Colonic mucosa (tissue), 4 donors: Measurements from ENCODE around the gene SCNM1. TPM values are rescaled to one million over a fixed set of nuclear protein-coding genes. Genes with fewer than 3 reads are reported as not detected.
A peak's percentile ranks its signal among the peaks of the same experiment; 100 is the strongest.
"Not testable (repeated sequence)": the region's sequence is repeated elsewhere in the genome, so short reads cannot be mapped to it uniquely, and the experiment has no call there.

Source experiments
- DNase-seq: peaks from one replicate; pipeline ENCODE4 v3.0.0-alpha.2; 2020
- H3K27ac ChIP-seq: fragments of 200-600 bp; one replicate; pipeline ENCODE4 v1.8.0; 2021
- H3K27me3 ChIP-seq: fragments of 200-600 bp; one replicate; pipeline ENCODE4 v1.8.0; 2021
- H3K36me3 ChIP-seq: fragments of 200-600 bp; one replicate; pipeline ENCODE4 v1.8.0; 2021
- H3K4me1 ChIP-seq: fragments of 200-600 bp; one replicate; pipeline ENCODE4 v1.8.0; 2021; ENCODE audit warnings: mild to moderate bottlenecking
- H3K4me3 ChIP-seq: fragments of 200-600 bp; one replicate; pipeline ENCODE4 v1.8.0; 2021
- H3K9ac ChIP-seq, 2 donors: one replicate each; pipeline ENCODE4 v1.7.0; 2013; ENCODE audit warnings: control low read depth in 2 of 2, low read depth in 2 of 2, low read length in 2 of 2
- H3K9me3 ChIP-seq: fragments of 200-600 bp; one replicate; pipeline ENCODE4 v1.8.0; 2021
- CTCF ChIP-seq: fragments of 200-600 bp; IDR thresholded peaks from one replicate; pipeline ENCODE4 v1.8.0; 2022; ENCODE audit warnings: antibody characterized with exemption, mild to moderate bottlenecking
- intact Hi-C: fragments of 100-400 bp; cut with DNase I; formaldehyde crosslinking; loops from one replicate; pipeline ENCODE4 v1.14.1; 2022
- total RNA-seq, 2 donors: library from RNA; stranded (reverse); fragmentation: NEBNext Ultra II Directional in 1 of 2; extraction: Animal tissue kit (Norgen Biotek cat#: 25700) in 1 of 2; gene quantifications; one replicate each; pipeline ENCODE4 v1.2.1, GENCODE V29; 2021
- donor health status: healthy.
- donor health status: DM: no; HTN: no; CAD: no.
- donor health status: DM: no; HTN: no; CAD: no.

SCNM1 gene
- total RNA-seq, 2 donors from 2014 or later: 22.7 to 31.8 TPM

- H3K4me3 ChIP-seq: no peak overlapping the region
- H3K36me3 ChIP-seq: no peaks in the 10 kb centered on the region
- no peaks in the 10 kb centered on the region for H3K9me3 ChIP-seq
- intact Hi-C loops: loop anchor here (5.0 kb wide), 1 partner anchor 56 kb away; the partner anchor contains the start of gene PSMD4
- H3K27me3 ChIP-seq: no peaks in the 10 kb centered on the region
- H3K27ac ChIP-seq: peak overlapping the region; percentile 74
- peak; percentile 89 for DNase-seq
- peak; percentile 57 for TF ChIP-seq CTCF
- peak overlapping the region in 1 of 2 donors; percentile 38 for H3K9ac ChIP-seq
- peaks cover 13% of the 10 kb centered on the region for H3K4me1 ChIP-seq
These were observed 30.4 kb downstream of the SCNM1 start for GRCh38 chr1:151196292-151196800.

GRCh38 chr1:151197863-151198253 lies 31.9 kb downstream of the SCNM1 start:
- H3K9me3 ChIP-seq: no peaks in the 10 kb centered on the region
- intact Hi-C loops: loop anchor here (5.0 kb wide), 1 partner anchor 54 kb away; the partner anchor contains the start of gene PSMD4
- peak; percentile 42 for DNase-seq
- peak overlapping the region in 1 of 2 donors; percentile 86 for H3K9ac ChIP-seq
- peaks cover 14% of the 10 kb centered on the region for H3K4me1 ChIP-seq
- no peak for TF ChIP-seq CTCF
- H3K27ac ChIP-seq: peak overlapping the region; percentile 88
- H3K4me3 ChIP-seq: peak overlapping the region; percentile 87
- H3K36me3 ChIP-seq: no peaks in the 10 kb centered on the region
- no peaks in the 10 kb centered on the region for H3K27me3 ChIP-seq

- no peaks in the 10 kb centered on the region for H3K36me3 ChIP-seq
- H3K4me1 ChIP-seq: peaks cover 14% of the 10 kb centered on the region
- peak within 1 kb of the TSS; percentile 88 for H3K27ac ChIP-seq
- H3K27me3 ChIP-seq: no peaks in the 10 kb centered on the region
- DNase-seq: peak; percentile 99
- no peaks in the 10 kb centered on the region for H3K9me3 ChIP-seq
- H3K4me3 ChIP-seq: peak within 1 kb of the TSS; percentile 87
- peak within 1 kb of the TSS; percentile 74 to 86 for H3K9ac ChIP-seq
- TF ChIP-seq CTCF: no peak
- intact Hi-C loops: loop anchor here (5.0 kb wide), 1 partner anchor 54 kb away; the partner anchor contains the start of gene PSMD4
These were observed 32.5 kb downstream of the SCNM1 start, which contains the start of gene PIP5K1A for GRCh38 chr1:151198254-151199127. PIP5K1A (plus strand) TSS chr1:151198552; CDS start chr1:151198997, 445 bp downstream.

GRCh38 chr1:151199873-151200581 lies 34.1 kb downstream of the SCNM1 start:
- Histone ChIP-seq H3K9ac (peak overlapping the region; percentile 74 to 86), H3K36me3 (no peaks in the 10 kb centered on the region)

GRCh38 chr1:151205381-151205965 lies 39.5 kb downstream of the SCNM1 start:
- H3K36me3 ChIP-seq, H3K9ac ChIP-seq, H3K4me1 ChIP-seq, H3K9me3 ChIP-seq, H3K27ac ChIP-seq, intact Hi-C loops, DNase-seq, H3K27me3 ChIP-seq, H3K4me3 ChIP-seq: not testable (repeated sequence)

More at GRCh38 chr1:151199873-151200581, 34.1 kb downstream of the SCNM1 start:
- no peak for DNase-seq
- H3K27ac ChIP-seq: peak overlapping the region; percentile 88
- H3K9me3 ChIP-seq: no peaks in the 10 kb centered on the region
- H3K4me3 ChIP-seq: peak overlapping the region; percentile 87
- H3K4me1 ChIP-seq: peaks cover 14% of the 10 kb centered on the region
- intact Hi-C loops: loop anchor here (5.0 kb wide), 1 partner anchor 52 kb away; the partner anchor contains the start of gene PSMD4
- no peaks in the 10 kb centered on the region for H3K27me3 ChIP-seq
- TF ChIP-seq CTCF: no peak
